Measurements from ENCODE around the gene KLHDC4. TPM values are rescaled to one million over a fixed set of nuclear protein-coding genes. Genes with fewer than 3 reads are reported as not detected.

The KLHDC4 gene
- total RNA-seq, 6 experiments from 2014 or later = 18.4 to 23.7 (median 21.7) TPM

- TF ChIP-seq CTCF (IDR thresholded peaks at IDR 0.05) = no peak
- H3K27me3 Mint-ChIP-seq (ENCODE audit: insufficient read depth) = peaks cover 14% of the 10 kb centered on the region
- H3K9me3 Mint-ChIP-seq = 0 out of 2 replicates have a peak, but pooled peaks cover 3% of the 10 kb centered on the region
- H3K4me3 Mint-ChIP-seq = no peak overlapping the region
- no peak for DNase-seq
- H3K27ac Mint-ChIP-seq = no peak overlapping the region
- peaks cover 19% of the 10 kb centered on the region for H3K4me1 Mint-ChIP-seq (ENCODE audit: low read depth)
- H3K36me3 Mint-ChIP-seq (ENCODE audit: low read depth) = no peaks in the 10 kb centered on the region
Observed at GRCh38 chr16:87808108-87808507, 42.3 kb upstream of the KLHDC4 start.

- Mint-ChIP-seq H3K27ac (peak overlapping the region; percentile 91), H3K4me3 (peak overlapping the region; percentile 90), H3K9me3 (no peaks in the 10 kb centered on the region), H3K27me3 (ENCODE audit: insufficient read depth) (peaks cover 8% of the 10 kb centered on the region), H3K36me3 (ENCODE audit: low read depth) (no peaks in the 10 kb centered on the region), H3K4me1 (ENCODE audit: low read depth) (peaks cover 19% of the 10 kb centered on the region)
- peak; percentile 82 for DNase-seq
- no peak for TF ChIP-seq CTCF (IDR thresholded peaks at IDR 0.05)
Observed at GRCh38 chr16:87806641-87807546, 41.1 kb upstream of the KLHDC4 start.

- DNase-seq = peak; percentile 13
- no peak for TF ChIP-seq CTCF (IDR thresholded peaks at IDR 0.05)
- Mint-ChIP-seq H3K27ac (peak overlapping the region; percentile 91), H3K9me3 (no peaks in the 10 kb centered on the region), H3K4me1 (ENCODE audit: low read depth) (peaks cover 19% of the 10 kb centered on the region), H3K27me3 (ENCODE audit: insufficient read depth) (peaks cover 4% of the 10 kb centered on the region; the same call in 1 of the 2 replicates), H3K36me3 (ENCODE audit: low read depth) (no peaks in the 10 kb centered on the region), H3K4me3 (peak overlapping the region; percentile 90)
Observed at GRCh38 chr16:87806261-87806640, 40.5 kb upstream of the KLHDC4 start.

GRCh38 chr16:87803385-87803784 is 37.6 kb upstream of the KLHDC4 start:
- no peak for DNase-seq
- Mint-ChIP-seq H3K9me3 (no peaks in the 10 kb centered on the region), H3K27ac (no peak overlapping the region), H3K4me1 (ENCODE audit: low read depth) (peaks cover 19% of the 10 kb centered on the region), H3K27me3 (ENCODE audit: insufficient read depth) (no peaks in the 10 kb centered on the region; the same call in 1 of the 2 replicates), H3K36me3 (ENCODE audit: low read depth) (no peaks in the 10 kb centered on the region), H3K4me3 (no peak overlapping the region)
- no peak for TF ChIP-seq CTCF (IDR thresholded peaks at IDR 0.05)

- Mint-ChIP-seq H3K4me3 (no peak overlapping the region), H3K36me3 (ENCODE audit: low read depth) (no peaks in the 10 kb centered on the region), H3K27me3 (ENCODE audit: insufficient read depth) (no peaks in the 10 kb centered on the region; the same call in 1 of the 2 replicates), H3K4me1 (ENCODE audit: low read depth) (peaks cover 19% of the 10 kb centered on the region), H3K9me3 (no peaks in the 10 kb centered on the region), H3K27ac (no peak overlapping the region)
- TF ChIP-seq CTCF (IDR thresholded peaks at IDR 0.05) = no peak
- DNase-seq = no peak
Observed at GRCh38 chr16:87802670-87803069, 36.9 kb upstream of the KLHDC4 start.

All from HFFc6 (cell line).